ENCODE results near the gene TEX13D. TPM values are rescaled to one million over a fixed set of nuclear protein-coding genes. Genes with fewer than 3 reads are reported as not detected.

Gene TEX13D
- total RNA-seq, 4 donors from 2014 or later, result not detected

DNA sequence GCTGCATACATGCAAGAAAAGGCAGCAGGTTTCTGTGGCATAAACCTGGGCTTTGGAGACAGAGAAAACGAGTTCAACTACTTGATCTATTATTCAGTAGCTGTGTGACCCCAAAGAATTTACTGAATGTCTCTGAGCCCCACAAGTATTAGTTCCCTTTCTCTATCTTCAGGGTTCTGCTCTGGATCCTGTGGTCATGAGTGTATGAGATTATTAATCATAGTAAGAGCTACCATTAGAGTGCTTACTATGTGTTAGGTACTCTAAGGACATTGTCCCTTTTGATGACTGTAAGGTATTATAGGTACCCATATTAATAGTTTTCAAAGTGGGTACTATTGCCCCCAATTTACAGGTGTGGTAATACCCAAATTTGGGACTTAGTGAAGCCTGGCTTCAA is 5.5 kb downstream of the TEX13D start:
- no peak for DNase-seq
- intact Hi-C loops (cut with DNase I; ENCODE audit: low total_unique reads), result no loop called here

DNA sequence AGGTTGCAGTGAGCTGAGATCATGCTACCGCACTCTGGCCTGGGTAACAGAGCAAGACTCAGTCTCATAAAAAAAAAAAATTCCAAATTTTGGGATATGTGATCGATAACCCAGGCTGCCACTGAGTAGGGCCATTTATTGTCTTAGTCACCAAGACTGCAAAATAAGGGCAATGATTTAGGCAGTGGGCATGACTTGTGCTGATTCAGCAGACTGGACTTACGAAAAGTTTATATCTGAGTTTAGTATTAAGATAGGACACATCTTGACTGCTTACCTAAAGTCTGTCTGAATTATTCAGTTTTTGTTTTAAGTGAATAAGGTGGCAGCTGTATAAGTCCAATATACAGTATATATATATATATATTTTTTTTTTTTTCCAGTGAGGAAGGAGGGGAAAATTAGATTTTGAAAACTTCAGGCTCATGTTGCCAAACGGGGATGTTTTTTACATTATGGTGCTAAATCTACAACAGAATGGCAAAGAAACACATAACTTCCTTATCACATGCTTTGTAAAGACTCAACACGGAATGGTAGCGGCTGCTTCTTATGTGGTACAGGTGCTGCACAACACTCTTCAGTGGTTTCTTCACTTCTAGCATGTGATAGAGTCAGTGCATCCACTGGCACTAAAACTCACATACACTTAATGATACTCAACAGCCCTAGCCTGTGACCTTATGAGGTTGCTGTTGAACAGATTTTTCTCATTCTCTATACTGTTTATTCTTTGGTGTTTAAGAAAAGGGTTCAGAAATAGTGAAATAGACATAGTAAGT is 6.5 kb downstream of the TEX13D start:
- Histone ChIP-seq H3K27me3 (no peaks in the 10 kb centered on the region), H3K36me3 (no peaks in the 10 kb centered on the region), H3K9me3 (no peaks in the 10 kb centered on the region), H3K27ac (no peak overlapping the region), H3K4me3 (no peak overlapping the region), H3K4me1 (no peaks in the 10 kb centered on the region)
- no peak for DNase-seq
- intact Hi-C loops (cut with DNase I; ENCODE audit: low total_unique reads), result no loop called here
- no peak for TF ChIP-seq POLR2A (IDR thresholded peaks at IDR 0.05)
- TF ChIP-seq, protein P1, sequence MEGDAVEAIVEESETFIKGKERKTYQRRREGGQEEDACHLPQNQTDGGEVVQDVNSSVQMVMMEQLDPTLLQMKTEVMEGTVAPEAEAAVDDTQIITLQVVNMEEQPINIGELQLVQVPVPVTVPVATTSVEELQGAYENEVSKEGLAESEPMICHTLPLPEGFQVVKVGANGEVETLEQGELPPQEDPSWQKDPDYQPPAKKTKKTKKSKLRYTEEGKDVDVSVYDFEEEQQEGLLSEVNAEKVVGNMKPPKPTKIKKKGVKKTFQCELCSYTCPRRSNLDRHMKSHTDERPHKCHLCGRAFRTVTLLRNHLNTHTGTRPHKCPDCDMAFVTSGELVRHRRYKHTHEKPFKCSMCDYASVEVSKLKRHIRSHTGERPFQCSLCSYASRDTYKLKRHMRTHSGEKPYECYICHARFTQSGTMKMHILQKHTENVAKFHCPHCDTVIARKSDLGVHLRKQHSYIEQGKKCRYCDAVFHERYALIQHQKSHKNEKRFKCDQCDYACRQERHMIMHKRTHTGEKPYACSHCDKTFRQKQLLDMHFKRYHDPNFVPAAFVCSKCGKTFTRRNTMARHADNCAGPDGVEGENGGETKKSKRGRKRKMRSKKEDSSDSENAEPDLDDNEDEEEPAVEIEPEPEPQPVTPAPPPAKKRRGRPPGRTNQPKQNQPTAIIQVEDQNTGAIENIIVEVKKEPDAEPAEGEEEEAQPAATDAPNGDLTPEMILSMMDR (IDR thresholded peaks at IDR 0.05), result no peak

More for the DNA sequence above, 5.5 kb downstream of the TEX13D start:
- TF ChIP-seq POLR2A (IDR thresholded peaks at IDR 0.05), result no peak
- TF ChIP-seq, protein P1 (IDR thresholded peaks at IDR 0.05), result no peak
- Histone ChIP-seq H3K9me3 (no peaks in the 10 kb centered on the region), H3K27me3 (no peaks in the 10 kb centered on the region), H3K4me1 (no peaks in the 10 kb centered on the region), H3K4me3 (no peak overlapping the region), H3K27ac (no peak overlapping the region), H3K36me3 (no peaks in the 10 kb centered on the region)

DNA sequence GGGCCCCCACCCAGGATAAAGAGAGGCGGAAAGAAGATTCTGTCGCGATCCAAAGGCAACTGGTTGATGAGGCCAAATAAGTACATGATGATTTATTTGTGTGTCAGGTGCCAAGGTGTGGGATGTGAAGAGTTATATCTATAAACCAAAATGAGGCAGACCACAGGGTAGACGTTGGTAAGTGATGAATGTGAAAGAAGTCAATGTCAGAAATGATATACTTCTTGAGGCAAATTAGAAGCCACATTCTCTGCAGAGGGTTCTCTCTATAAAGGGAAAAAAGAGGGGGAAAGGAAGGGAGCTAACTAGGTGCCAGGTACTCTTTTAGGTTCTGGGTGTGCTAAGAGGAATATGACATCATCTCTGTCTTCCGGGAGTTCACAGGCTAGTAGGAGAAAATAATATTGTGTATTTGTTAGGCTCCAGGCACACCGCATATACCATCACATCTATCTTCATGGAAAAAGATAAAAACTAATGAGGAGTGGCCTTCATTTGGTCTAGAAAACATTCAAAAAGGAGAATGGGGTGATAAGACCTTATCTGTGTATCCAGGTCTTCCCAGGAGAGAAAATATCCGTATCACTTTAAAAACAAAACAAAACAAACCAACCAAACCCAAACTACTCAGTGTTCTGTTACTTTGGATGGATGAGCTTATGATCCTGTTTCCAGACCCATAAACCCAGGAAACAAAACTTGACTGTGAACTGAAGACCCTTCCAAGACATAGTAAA is 9.1 kb downstream of the TEX13D start:
- Histone ChIP-seq H3K27ac (no peak overlapping the region), H3K36me3 (no peaks in the 10 kb centered on the region), H3K9me3 (no peaks in the 10 kb centered on the region), H3K27me3 (no peaks in the 10 kb centered on the region), H3K4me3 (no peak overlapping the region), H3K4me1 (no peaks in the 10 kb centered on the region)
- TF ChIP-seq, protein P1 (IDR thresholded peaks at IDR 0.05), result no peak
- intact Hi-C loops (cut with DNase I; ENCODE audit: low total_unique reads), result no loop called here
- no peak for DNase-seq

DNA sequence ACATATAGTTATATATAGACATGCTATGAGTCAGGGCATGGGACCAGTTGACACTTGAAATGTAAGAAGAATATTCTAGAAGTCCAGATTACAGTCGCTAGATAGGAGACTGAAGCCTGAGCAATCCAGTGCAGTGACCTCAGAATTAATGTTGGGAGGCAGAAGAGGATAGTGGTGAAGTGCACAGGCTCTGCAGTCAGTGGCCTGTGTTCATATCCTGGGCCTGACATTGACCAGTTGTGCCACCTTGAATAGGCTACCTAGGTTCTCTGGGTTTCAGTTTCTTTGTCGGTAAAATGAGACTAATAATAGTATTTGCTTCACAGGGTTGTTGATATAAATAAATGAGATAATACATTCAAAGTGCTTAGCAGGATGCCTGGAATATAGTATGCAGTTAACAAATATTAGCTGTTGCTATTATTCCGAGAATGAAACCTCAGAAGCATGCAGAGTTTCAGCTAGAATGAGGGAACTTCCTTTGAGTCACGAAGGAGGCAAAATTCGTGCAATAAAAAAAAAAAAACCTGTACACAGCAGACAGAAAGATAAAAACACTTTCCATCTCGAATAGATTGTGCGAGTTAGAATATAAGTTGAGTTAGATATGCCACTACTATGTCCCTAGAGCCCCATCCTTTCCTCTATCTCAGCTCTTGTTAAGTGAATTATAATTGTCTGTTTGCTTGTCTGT is 9.9 kb downstream of the TEX13D start:
- intact Hi-C loops (cut with DNase I; ENCODE audit: low total_unique reads), result no loop called here
- H3K4me3 ChIP-seq, result no peak overlapping the region
- no peak for DNase-seq
- no peaks in the 10 kb centered on the region for H3K36me3 ChIP-seq
- no peak for TF ChIP-seq POLR2A (IDR thresholded peaks at IDR 0.05)
- TF ChIP-seq, protein P1 (IDR thresholded peaks at IDR 0.05), result no peak
- H3K27me3 ChIP-seq, result no peaks in the 10 kb centered on the region
- H3K4me1 ChIP-seq, result no peaks in the 10 kb centered on the region
- no peak overlapping the region for H3K27ac ChIP-seq
- no peaks in the 10 kb centered on the region for H3K9me3 ChIP-seq

DNA sequence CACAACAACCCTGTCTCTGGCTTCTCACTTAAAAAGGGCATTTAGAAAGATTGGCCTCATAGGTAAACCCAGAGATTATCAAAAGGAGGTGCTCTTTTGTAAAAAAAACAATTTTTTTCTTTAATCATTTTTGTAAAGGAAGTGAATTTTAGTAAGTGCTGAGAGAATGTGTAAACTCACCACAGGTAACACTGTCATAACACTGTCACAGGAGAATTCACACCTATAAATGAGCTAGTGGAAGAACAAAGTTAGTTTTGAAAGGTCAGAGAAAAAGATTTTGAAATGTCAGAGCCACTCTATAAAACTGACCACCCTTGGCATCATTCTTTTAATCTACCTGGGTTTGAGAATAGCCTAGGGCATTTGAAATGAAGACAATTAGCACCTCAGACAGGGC is 10.6 kb downstream of the TEX13D start:
- no peaks in the 10 kb centered on the region for H3K4me1 ChIP-seq
- H3K4me3 ChIP-seq, result no peak overlapping the region
- H3K27me3 ChIP-seq, result no peaks in the 10 kb centered on the region
- no peak for TF ChIP-seq POLR2A (IDR thresholded peaks at IDR 0.05)
- TF ChIP-seq, protein P1 (IDR thresholded peaks at IDR 0.05), result no peak
- no peak overlapping the region for H3K27ac ChIP-seq
- intact Hi-C loops (cut with DNase I; ENCODE audit: low total_unique reads), result no loop called here
- H3K9me3 ChIP-seq, result no peaks in the 10 kb centered on the region
- no peak for DNase-seq
- no peaks in the 10 kb centered on the region for H3K36me3 ChIP-seq

Measured in uterus (tissue), 4 donors.